Measurements from ENCODE around the gene PTX3.

DNA sequence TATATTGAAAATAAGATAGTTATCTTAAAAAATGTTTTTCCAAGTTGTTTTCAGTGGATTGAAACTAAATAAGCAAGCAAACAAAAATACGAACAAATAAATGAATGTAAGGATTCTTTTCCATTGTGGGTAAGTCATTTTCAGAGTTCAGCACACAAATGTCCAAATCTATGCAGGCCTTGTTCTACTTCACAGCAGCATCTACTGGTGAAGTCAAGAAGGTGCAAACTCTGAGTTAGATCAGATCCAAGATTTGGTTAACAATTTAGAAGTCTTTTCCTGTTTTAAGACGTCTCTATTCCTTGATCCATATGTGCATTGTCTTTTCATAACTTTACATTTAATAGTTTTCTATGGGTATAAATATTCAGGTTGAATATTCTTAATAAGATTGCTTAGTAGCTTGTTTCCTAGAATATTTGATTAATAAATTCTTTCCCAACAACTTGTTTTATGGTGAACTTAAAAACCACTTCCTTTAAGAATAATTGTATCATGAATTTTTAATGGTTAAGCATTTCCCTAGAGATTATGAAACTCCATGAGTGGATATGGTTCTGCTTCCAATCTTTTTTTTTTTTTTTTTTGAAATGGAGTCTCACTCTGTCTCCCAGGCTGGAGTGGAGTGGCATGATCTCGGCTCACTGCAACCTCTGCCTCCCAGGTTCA, 10.5 kb downstream of the PTX3 start:
- TF ChIP-seq EZH2 (IDR thresholded peaks at IDR 0.05; ENCODE audit: insufficient read depth, poor library complexity, severe bottlenecking) (no peak), EZH2phosphoT487 (IDR thresholded peaks at IDR 0.05; ENCODE audit: insufficient read depth, low read depth) (no peak)
